ENCODE results near the gene OLFM4.

OLFM4 gene

DNA sequence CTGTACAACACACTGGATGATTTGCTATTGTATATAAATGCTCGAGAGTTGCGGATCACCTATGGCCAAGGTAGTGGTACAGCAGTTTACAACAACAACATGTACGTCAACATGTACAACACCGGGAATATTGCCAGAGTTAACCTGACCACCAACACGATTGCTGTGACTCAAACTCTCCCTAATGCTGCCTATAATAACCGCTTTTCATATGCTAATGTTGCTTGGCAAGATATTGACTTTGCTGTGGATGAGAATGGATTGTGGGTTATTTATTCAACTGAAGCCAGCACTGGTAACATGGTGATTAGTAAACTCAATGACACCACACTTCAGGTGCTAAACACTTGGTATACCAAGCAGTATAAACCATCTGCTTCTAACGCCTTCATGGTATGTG is 21.5 kb downstream of the OLFM4 start:
- Histone ChIP-seq H3K9me3 (ENCODE audit: control insufficient read depth, insufficient read depth, low read length) (no peaks in the 10 kb centered on the region), H3K27me3 (ENCODE audit: control insufficient read depth, insufficient read depth, low read length) (no peaks in the 10 kb centered on the region), H3K4me1 (ENCODE audit: control insufficient read depth, insufficient read depth, low read length) (no peaks in the 10 kb centered on the region), H3K36me3 (ENCODE audit: control insufficient read depth, insufficient read depth, low read length) (no peaks in the 10 kb centered on the region), H3K9ac (ENCODE audit: low read depth, low read length) (no peak overlapping the region), H3K4me3 (ENCODE audit: low read depth, low read length) (no peak overlapping the region)

DNA sequence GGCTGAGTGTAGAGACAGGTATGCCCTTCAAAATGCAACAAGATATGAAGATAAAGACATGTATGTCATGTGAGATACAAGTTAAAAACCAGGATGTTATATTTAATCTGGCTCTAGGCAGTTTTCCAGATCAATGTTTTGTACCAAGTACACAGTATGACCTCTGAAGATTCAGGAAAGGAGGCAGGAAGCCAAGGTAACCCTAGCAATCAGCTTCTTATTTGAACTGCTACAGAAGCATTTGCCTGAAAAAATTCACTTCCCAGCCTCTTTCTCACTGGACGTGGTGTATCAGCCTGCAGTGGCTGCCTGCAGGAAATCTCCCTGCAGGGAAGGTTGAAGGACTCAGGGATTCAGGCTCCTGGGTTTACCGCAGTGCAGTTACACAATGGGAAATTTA is 24.1 kb downstream of the OLFM4 start:
- Histone ChIP-seq H3K9me3 (ENCODE audit: control insufficient read depth, insufficient read depth, low read length) (no peaks in the 10 kb centered on the region), H3K4me3 (ENCODE audit: low read depth, low read length) (no peak overlapping the region), H3K9ac (ENCODE audit: low read depth, low read length) (no peak overlapping the region), H3K27me3 (ENCODE audit: control insufficient read depth, insufficient read depth, low read length) (no peaks in the 10 kb centered on the region), H3K36me3 (ENCODE audit: control insufficient read depth, insufficient read depth, low read length) (no peaks in the 10 kb centered on the region), H3K4me1 (ENCODE audit: control insufficient read depth, insufficient read depth, low read length) (no peaks in the 10 kb centered on the region)

DNA sequence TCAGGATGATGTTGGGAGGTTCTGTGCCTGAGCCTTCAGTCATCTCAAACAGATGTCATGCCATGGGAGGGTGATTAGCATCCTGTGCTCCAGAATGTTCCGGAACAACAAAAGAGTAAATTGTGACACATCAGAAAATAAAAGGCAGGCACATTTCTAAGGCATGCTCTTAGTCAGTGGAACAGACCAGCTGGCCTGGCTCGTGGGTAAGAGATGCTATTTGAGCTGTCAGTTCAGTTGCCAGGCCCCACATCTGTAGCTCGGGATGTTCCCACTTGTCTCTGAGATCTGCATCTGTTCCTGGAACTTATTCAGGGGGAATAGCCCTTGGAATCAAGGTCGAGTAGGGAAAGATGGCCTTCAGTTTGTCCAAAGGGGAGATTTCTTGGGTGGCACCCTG is 26.0 kb downstream of the OLFM4 start:
- Histone ChIP-seq H3K36me3 (ENCODE audit: control insufficient read depth, insufficient read depth, low read length) (no peaks in the 10 kb centered on the region), H3K4me1 (ENCODE audit: control insufficient read depth, insufficient read depth, low read length) (no peaks in the 10 kb centered on the region), H3K4me3 (ENCODE audit: low read depth, low read length) (no peak overlapping the region), H3K9me3 (ENCODE audit: control insufficient read depth, insufficient read depth, low read length) (no peaks in the 10 kb centered on the region), H3K9ac (ENCODE audit: low read depth, low read length) (no peak overlapping the region), H3K27me3 (ENCODE audit: control insufficient read depth, insufficient read depth, low read length) (no peaks in the 10 kb centered on the region)

DNA sequence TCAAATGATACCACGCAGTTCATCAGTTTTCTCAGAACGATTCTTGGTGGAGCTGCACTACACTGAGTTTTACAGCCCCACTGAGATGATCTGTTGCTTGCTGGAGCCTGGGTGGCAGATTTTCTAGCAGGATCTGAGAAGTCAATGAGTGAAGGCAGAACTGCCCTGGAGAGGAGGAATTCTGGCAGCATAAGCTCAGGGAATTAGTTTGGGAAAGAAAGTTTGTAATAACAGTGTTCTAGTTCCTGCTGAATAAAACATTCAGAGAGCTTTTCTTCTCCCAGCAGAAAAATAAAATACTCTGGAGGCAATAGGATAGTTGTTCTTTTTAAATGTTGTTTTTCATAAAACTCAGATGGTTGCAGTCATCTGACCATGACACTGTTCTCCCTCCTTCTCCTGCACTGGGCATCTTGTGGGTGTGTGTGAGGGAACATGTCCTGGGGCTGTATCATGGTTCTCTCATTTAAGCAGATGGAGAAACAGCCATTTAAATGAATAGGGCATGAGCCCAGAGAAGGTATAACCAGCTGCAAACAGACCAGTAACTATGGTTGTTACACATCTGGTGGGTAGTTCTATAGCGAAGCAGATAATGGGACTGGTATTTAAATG is 29.6 kb downstream of the OLFM4 start:
- Histone ChIP-seq H3K36me3 (ENCODE audit: control insufficient read depth, insufficient read depth, low read length) (no peaks in the 10 kb centered on the region), H3K9me3 (ENCODE audit: control insufficient read depth, insufficient read depth, low read length) (no peaks in the 10 kb centered on the region), H3K9ac (ENCODE audit: low read depth, low read length) (no peak overlapping the region), H3K4me3 (ENCODE audit: low read depth, low read length) (no peak overlapping the region), H3K4me1 (ENCODE audit: control insufficient read depth, insufficient read depth, low read length) (no peaks in the 10 kb centered on the region), H3K27me3 (ENCODE audit: control insufficient read depth, insufficient read depth, low read length) (no peaks in the 10 kb centered on the region)

DNA sequence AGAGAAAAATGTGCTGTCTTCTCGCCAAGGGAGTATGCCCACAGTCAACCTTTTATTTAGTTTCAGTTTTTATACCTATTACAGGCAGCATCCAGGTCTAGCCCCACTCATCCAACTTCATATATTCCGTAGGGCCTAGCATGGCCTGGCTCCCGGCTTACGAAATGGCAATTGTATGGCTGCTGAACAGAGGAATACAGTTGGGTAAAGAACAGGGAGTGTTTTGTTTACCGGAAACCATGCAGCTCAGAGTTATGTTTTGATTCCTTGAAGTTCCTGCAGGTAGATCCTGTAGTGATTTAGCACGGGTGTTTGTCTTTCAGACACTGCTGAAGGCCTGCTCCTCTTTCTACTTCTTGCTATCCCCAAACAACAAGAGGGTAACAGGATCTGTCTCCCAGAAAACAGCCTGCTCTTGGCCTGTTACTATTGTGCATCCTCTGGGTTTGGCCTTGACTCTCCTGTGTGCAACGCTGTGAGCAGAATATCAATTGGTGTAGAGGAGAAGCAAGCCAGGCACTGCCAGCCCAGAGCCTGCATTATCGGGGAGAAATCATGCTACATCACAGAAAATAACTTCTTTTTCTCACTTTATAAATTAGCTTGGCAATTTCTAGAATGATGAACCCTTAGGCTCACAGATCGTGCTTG is 32.4 kb downstream of the OLFM4 start:
- Histone ChIP-seq H3K4me1 (ENCODE audit: control insufficient read depth, insufficient read depth, low read length) (no peaks in the 10 kb centered on the region), H3K9me3 (ENCODE audit: control insufficient read depth, insufficient read depth, low read length) (no peaks in the 10 kb centered on the region), H3K36me3 (ENCODE audit: control insufficient read depth, insufficient read depth, low read length) (no peaks in the 10 kb centered on the region), H3K27me3 (ENCODE audit: control insufficient read depth, insufficient read depth, low read length) (no peaks in the 10 kb centered on the region), H3K9ac (ENCODE audit: low read depth, low read length) (no peak overlapping the region), H3K4me3 (ENCODE audit: low read depth, low read length) (no peak overlapping the region)

DNA sequence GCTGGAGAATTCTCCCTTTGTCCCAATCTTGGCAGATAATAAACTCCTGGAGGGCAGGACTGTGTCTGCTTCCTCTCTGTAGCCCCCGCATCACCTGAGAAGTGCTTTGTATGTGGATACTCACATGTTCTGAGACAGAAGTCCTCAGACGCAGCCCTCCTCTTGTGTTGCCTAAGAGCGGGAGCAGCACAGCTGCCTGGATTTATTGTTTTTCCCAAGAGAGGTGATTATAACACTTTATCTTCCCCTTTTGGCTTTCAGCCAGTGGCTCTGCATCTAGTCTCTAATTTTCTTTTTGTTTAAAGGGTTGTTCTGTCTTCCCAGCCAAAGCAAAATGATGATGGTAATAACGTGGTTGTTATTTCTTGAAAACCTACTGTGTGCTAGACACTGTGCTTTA is 36.1 kb downstream of the OLFM4 start:
- H3K4me1 ChIP-seq (ENCODE audit: control insufficient read depth, insufficient read depth, low read length), result peaks cover 4% of the 10 kb centered on the region
- no peaks in the 10 kb centered on the region for H3K27me3 ChIP-seq (ENCODE audit: control insufficient read depth, insufficient read depth, low read length)
- H3K4me3 ChIP-seq (ENCODE audit: low read depth, low read length), result no peak overlapping the region
- no peak overlapping the region for H3K9ac ChIP-seq (ENCODE audit: low read depth, low read length)
- no peaks in the 10 kb centered on the region for H3K36me3 ChIP-seq (ENCODE audit: control insufficient read depth, insufficient read depth, low read length)
- no peaks in the 10 kb centered on the region for H3K9me3 ChIP-seq (ENCODE audit: control insufficient read depth, insufficient read depth, low read length)

DNA sequence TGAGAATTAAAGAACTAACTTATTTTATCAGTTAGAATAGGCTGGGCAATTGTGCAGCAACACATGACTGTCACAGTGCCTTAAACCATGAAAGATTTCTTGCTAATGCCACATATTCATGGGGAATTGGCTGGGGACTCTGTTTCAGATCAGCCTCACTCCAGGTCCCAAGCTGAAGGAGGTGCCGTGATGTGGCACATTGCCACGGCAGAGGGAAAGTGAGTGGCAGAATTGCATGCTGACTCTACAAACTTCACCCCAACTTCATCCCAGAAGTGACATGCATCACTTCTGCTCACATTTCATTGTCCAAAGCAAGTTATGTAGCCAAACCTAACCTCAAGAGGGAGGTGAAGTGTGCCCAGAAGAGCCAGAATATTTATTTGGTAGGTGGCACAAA is 37.8 kb downstream of the OLFM4 start:
- no peak overlapping the region for H3K4me3 ChIP-seq (ENCODE audit: low read depth, low read length)
- peaks cover 4% of the 10 kb centered on the region for H3K4me1 ChIP-seq (ENCODE audit: control insufficient read depth, insufficient read depth, low read length)
- H3K9ac ChIP-seq (ENCODE audit: low read depth, low read length), result no peak overlapping the region
- H3K36me3 ChIP-seq (ENCODE audit: control insufficient read depth, insufficient read depth, low read length), result no peaks in the 10 kb centered on the region
- no peaks in the 10 kb centered on the region for H3K9me3 ChIP-seq (ENCODE audit: control insufficient read depth, insufficient read depth, low read length)
- H3K27me3 ChIP-seq (ENCODE audit: control insufficient read depth, insufficient read depth, low read length), result no peaks in the 10 kb centered on the region

DNA sequence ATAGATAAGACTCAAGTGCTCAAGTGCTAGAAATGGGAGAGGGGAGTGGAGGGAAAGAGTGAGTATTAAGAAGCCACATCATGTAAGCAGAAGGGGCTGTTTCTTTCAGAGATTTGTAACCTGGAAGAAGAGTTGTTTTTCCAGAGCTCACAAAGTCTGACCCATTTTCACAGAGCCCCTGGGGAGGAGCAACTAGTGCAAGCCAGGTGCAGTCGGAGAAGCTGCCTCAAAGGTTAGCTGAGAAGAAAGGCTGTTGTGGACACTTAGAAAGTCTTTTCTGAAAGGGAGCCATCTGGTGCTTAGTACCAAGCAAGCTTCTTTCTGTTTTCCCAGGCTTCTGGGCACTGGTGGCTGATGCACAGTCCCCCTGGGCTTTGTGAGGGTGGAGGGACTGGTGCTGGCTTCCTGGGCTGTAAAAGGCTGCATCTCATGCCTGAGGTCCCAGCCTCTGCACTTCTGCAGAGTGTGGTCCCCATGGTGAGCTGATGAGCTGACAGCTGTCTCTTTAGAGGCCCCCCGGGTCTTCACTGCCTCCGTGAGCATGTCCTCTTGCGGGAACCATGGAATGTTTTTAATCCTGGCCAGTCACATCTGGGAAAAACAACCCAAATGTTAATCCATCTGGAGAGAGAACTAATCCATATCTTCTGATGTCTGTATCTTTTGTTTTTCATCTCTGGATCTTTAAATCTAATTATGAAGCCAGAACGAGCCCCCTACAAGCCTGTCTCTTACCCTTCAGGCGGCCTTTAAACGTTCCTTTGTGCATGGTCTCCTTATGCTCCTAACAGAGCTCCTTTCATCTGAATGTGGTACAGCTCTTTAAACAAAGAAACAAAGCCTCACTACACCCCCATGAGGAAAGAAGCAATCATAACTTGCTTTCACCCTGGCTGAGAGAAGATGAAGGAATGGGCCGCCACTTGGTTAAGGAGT is 40.2 kb downstream of the OLFM4 start:
- no peaks in the 10 kb centered on the region for H3K36me3 ChIP-seq (ENCODE audit: control insufficient read depth, insufficient read depth, low read length)
- no peak overlapping the region for H3K4me3 ChIP-seq (ENCODE audit: low read depth, low read length)
- H3K27me3 ChIP-seq (ENCODE audit: control insufficient read depth, insufficient read depth, low read length), result no peaks in the 10 kb centered on the region
- H3K9me3 ChIP-seq (ENCODE audit: control insufficient read depth, insufficient read depth, low read length), result no peaks in the 10 kb centered on the region
- peaks cover 4% of the 10 kb centered on the region for H3K4me1 ChIP-seq (ENCODE audit: control insufficient read depth, insufficient read depth, low read length)
- H3K9ac ChIP-seq (ENCODE audit: low read depth, low read length), result no peak overlapping the region

DNA sequence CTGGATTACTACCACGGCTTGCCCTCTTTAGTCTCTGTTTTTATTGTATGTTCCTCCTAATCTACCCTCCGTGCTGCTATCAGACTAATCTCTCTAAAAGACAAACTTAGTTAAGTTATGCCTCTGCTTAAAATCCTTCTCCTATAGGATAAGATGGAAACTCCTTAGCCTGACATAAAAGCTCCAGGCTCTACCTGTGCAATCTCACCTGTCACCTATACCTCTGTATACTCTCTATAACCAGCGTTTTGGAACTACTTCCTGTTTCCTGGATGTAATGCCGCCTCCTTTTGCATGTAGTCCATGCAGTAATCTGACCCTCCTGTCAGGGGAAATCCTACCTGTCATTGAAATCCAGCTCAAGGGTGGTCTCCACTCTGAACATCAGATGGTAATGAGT is 41.2 kb downstream of the OLFM4 start:
- H3K9ac ChIP-seq (ENCODE audit: low read depth, low read length), result no peak overlapping the region
- H3K36me3 ChIP-seq (ENCODE audit: control insufficient read depth, insufficient read depth, low read length), result no peaks in the 10 kb centered on the region
- no peaks in the 10 kb centered on the region for H3K9me3 ChIP-seq (ENCODE audit: control insufficient read depth, insufficient read depth, low read length)
- no peaks in the 10 kb centered on the region for H3K27me3 ChIP-seq (ENCODE audit: control insufficient read depth, insufficient read depth, low read length)
- no peak overlapping the region for H3K4me3 ChIP-seq (ENCODE audit: low read depth, low read length)
- peaks cover 4% of the 10 kb centered on the region for H3K4me1 ChIP-seq (ENCODE audit: control insufficient read depth, insufficient read depth, low read length)

DNA sequence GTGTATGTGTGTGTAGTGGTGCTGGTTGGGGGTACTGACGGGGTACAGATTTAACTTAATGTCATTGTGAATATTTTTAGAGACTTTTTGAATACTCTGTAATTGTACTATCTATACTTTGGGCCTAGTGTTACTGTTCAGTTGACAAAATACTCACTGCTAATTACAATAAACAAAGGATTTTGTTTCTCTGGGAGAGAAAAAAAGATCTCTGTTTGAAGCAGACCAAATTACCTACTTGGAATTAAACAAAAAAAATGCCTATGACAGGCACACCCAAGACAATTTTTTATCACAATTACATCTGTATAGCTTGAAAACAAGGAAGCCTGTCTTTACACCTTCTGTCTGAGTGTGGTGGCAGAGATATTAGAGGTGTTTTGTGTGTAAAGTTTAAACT is 45.1 kb downstream of the OLFM4 start:
- no peak overlapping the region for H3K9ac ChIP-seq (ENCODE audit: low read depth, low read length)
- no peak overlapping the region for H3K4me3 ChIP-seq (ENCODE audit: low read depth, low read length)
- no peaks in the 10 kb centered on the region for H3K36me3 ChIP-seq (ENCODE audit: control insufficient read depth, insufficient read depth, low read length)
- H3K4me1 ChIP-seq (ENCODE audit: control insufficient read depth, insufficient read depth, low read length), result peaks cover 2% of the 10 kb centered on the region
- H3K9me3 ChIP-seq (ENCODE audit: control insufficient read depth, insufficient read depth, low read length), result no peaks in the 10 kb centered on the region
- no peaks in the 10 kb centered on the region for H3K27me3 ChIP-seq (ENCODE audit: control insufficient read depth, insufficient read depth, low read length)

DNA sequence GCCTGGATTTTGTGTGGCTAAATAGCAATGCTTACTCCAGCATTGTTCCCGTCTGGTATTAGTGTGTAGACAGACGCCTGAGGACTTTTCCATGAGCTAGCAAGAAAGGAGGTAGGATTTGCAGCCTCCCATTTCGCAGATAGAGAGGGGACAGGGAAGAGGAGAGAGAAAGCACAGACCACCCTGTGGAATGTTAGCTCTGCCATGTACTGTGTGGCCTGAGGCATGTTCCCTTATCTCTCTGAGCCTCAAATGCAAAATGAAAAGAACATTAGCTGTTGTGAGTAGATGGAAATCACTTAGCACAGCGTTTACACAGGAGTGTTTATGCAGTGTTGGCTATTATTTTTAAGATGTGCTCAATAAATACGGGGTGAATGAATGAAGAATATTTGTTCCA is 45.5 kb downstream of the OLFM4 start:
- Histone ChIP-seq H3K9me3 (ENCODE audit: control insufficient read depth, insufficient read depth, low read length) (no peaks in the 10 kb centered on the region), H3K36me3 (ENCODE audit: control insufficient read depth, insufficient read depth, low read length) (no peaks in the 10 kb centered on the region), H3K4me1 (ENCODE audit: control insufficient read depth, insufficient read depth, low read length) (no peaks in the 10 kb centered on the region), H3K27me3 (ENCODE audit: control insufficient read depth, insufficient read depth, low read length) (no peaks in the 10 kb centered on the region), H3K4me3 (ENCODE audit: low read depth, low read length) (no peak overlapping the region), H3K9ac (ENCODE audit: low read depth, low read length) (no peak overlapping the region)
